ENCODE measurements around the gene LAMA3.

LAMA3 gene

GRCh38 chr18:23883277-23883790, 194.1 kb downstream of the LAMA3 start:
- DNase-seq, result no peak

GRCh38 chr18:23884681-23885375, 195.6 kb downstream of the LAMA3 start:
- no peak for DNase-seq

GRCh38 chr18:23885750-23886149, 196.5 kb downstream of the LAMA3 start:
- DNase-seq, result peak in 2 of 6 experiments; percentile 30 to 34

GRCh38 chr18:23887035-23887434, 197.8 kb downstream of the LAMA3 start:
- no peak for DNase-seq

GRCh38 chr18:23887493-23887892, 198.2 kb downstream of the LAMA3 start:
- no peak for DNase-seq

GRCh38 chr18:23888881-23889280, 199.6 kb downstream of the LAMA3 start:
- DNase-seq, result no peak

GRCh38 chr18:23889907-23890306, 200.7 kb downstream of the LAMA3 start:
- DNase-seq, result no peak

GRCh38 chr18:23890589-23890988, 201.3 kb downstream of the LAMA3 start:
- DNase-seq, result no peak

GRCh38 chr18:23893653-23894052, 204.4 kb downstream of the LAMA3 start:
- no peak for DNase-seq

GRCh38 chr18:23894661-23895175, 205.5 kb downstream of the LAMA3 start:
- no peak for DNase-seq

GRCh38 chr18:23897291-23897690, 208.0 kb downstream of the LAMA3 start:
- DNase-seq, result no peak

- DNase-seq, result no peak
Observed at GRCh38 chr18:23897733-23898132, 208.5 kb downstream of the LAMA3 start.

GRCh38 chr18:23900994-23901393, 211.7 kb downstream of the LAMA3 start:
- no peak for DNase-seq

- DNase-seq, result no peak
Observed at GRCh38 chr18:23902396-23902795, 213.1 kb downstream of the LAMA3 start.

GRCh38 chr18:23903971-23904370, 214.7 kb downstream of the LAMA3 start:
- no peak for DNase-seq

GRCh38 chr18:23906658-23907057, 217.4 kb downstream of the LAMA3 start:
- DNase-seq, result no peak

- no peak for DNase-seq
Observed at GRCh38 chr18:23908827-23909226, 219.6 kb downstream of the LAMA3 start.

- DNase-seq, result no peak
Observed at GRCh38 chr18:23910032-23910431, 220.8 kb downstream of the LAMA3 start.

- no peak for DNase-seq
Observed at GRCh38 chr18:23912356-23912755, 223.1 kb downstream of the LAMA3 start.

GRCh38 chr18:23916338-23916737, 227.1 kb downstream of the LAMA3 start:
- DNase-seq, result no peak

- DNase-seq, result peak; percentile 41 to 72 (median 56)
Observed at GRCh38 chr18:23918395-23919032, 229.3 kb downstream of the LAMA3 start.

GRCh38 chr18:23920054-23920453, 230.8 kb downstream of the LAMA3 start:
- DNase-seq, result no peak

GRCh38 chr18:23921716-23922285, 232.5 kb downstream of the LAMA3 start:
- DNase-seq, result no peak

GRCh38 chr18:23922939-23923338, 233.7 kb downstream of the LAMA3 start:
- DNase-seq, result no peak
